GM18502 (cell line): ENCODE data around the gene GBF1.
"Not testable (repeated sequence)": the region's sequence is repeated elsewhere in the genome, so short reads cannot be mapped to it uniquely, and the experiment has no call there.

Source experiments
- ATAC-seq: cut with Tn5 transposase; IDR thresholded peaks from one replicate; pipeline ENCODE4 v1.9.1; 2021; ENCODE audit warnings: mild to moderate bottlenecking; ENCODE audit not compliant: unreplicated experiment, poor library complexity

GBF1 gene

GRCh38 chr10:102245082-102245931, at the start of gene GBF1:
Gene GBF1, plus strand, starts transcription at chr10:102245532. Its CDS starts 13,407 bp downstream, at chr10:102258939.
- peak; percentile 91 for ATAC-seq

- no peak for ATAC-seq
These were observed 48.4 kb upstream of the GBF1 start for GRCh38 chr10:102196893-102197292.

- no peak for ATAC-seq
These were observed 47.3 kb upstream of the GBF1 start for GRCh38 chr10:102198027-102198426.

GRCh38 chr10:102200751-102201640, 44.3 kb upstream of the GBF1 start:
- no peak for ATAC-seq

- ATAC-seq = no peak
These were observed 42.9 kb upstream of the GBF1 start for GRCh38 chr10:102202386-102202785.

GRCh38 chr10:102208311-102209035, 36.9 kb upstream of the GBF1 start:
- ATAC-seq = no peak

- ATAC-seq = no peak
These were observed 33.6 kb upstream of the GBF1 start for GRCh38 chr10:102211615-102212299.

- ATAC-seq = not testable (repeated sequence)
These were observed 31.7 kb upstream of the GBF1 start for GRCh38 chr10:102213599-102213998.

GRCh38 chr10:102219370-102219769, 26.0 kb upstream of the GBF1 start:
- no peak for ATAC-seq

- no peak for ATAC-seq
These were observed 24.7 kb upstream of the GBF1 start for GRCh38 chr10:102220612-102221011.

GRCh38 chr10:102222797-102223196, 22.5 kb upstream of the GBF1 start:
- no peak for ATAC-seq

GRCh38 chr10:102225646-102226541, 19.4 kb upstream of the GBF1 start, which contains the start of gene ELOVL3:
Gene ELOVL3, plus strand, starts transcription at chr10:102226299. Its CDS starts 250 bp downstream, at chr10:102226549.
- ATAC-seq = peak; percentile 90

- ATAC-seq = no peak
These were observed 18.8 kb upstream of the GBF1 start for GRCh38 chr10:102226542-102226870.

- no peak for ATAC-seq
These were observed 18.3 kb upstream of the GBF1 start for GRCh38 chr10:102227050-102227449.

- ATAC-seq = no peak
These were observed 15.5 kb upstream of the GBF1 start for GRCh38 chr10:102229810-102230263.

- no peak for ATAC-seq
These were observed 15.0 kb upstream of the GBF1 start for GRCh38 chr10:102230264-102230860.

GRCh38 chr10:102230861-102231356, 14.4 kb upstream of the GBF1 start:
- ATAC-seq = no peak
